ENCODE measurements around the gene STRA6.

Gene STRA6

GRCh38 chr15:74227968-74228722 is 25.6 kb upstream of the STRA6 start:
- no peak for DNase-seq (ENCODE audit: low read depth in 2 of 2)

- no peak for DNase-seq (ENCODE audit: low read depth in 2 of 2)
Measured at GRCh38 chr15:74226761-74227540, 24.4 kb upstream of the STRA6 start.

- DNase-seq (ENCODE audit: low read depth in 2 of 2): no peak
Measured at GRCh38 chr15:74225928-74226327, 23.3 kb upstream of the STRA6 start.

GRCh38 chr15:74222240-74223119 is 19.9 kb upstream of the STRA6 start:
- DNase-seq (ENCODE audit: low read depth in 2 of 2): no peak

- no peak for DNase-seq (ENCODE audit: low read depth in 2 of 2)
Measured at GRCh38 chr15:74221399-74222239, 19.0 kb upstream of the STRA6 start.

- no peak for DNase-seq (ENCODE audit: low read depth in 2 of 2)
Measured at GRCh38 chr15:74220475-74221248, 18.1 kb upstream of the STRA6 start.

GRCh38 chr15:74217907-74218885 is 15.6 kb upstream of the STRA6 start:
- no peak for DNase-seq (ENCODE audit: low read depth in 2 of 2)

- no peak for DNase-seq (ENCODE audit: low read depth in 2 of 2)
Measured at GRCh38 chr15:74216949-74217348, 14.4 kb upstream of the STRA6 start.

- DNase-seq (ENCODE audit: low read depth in 2 of 2): no peak
Measured at GRCh38 chr15:74215958-74216357, 13.4 kb upstream of the STRA6 start.

GRCh38 chr15:74214324-74215021 is 11.9 kb upstream of the STRA6 start:
- DNase-seq (ENCODE audit: low read depth in 2 of 2): no peak

- no peak for DNase-seq (ENCODE audit: low read depth in 2 of 2)
Measured at GRCh38 chr15:74213858-74214284, 11.3 kb upstream of the STRA6 start.

GRCh38 chr15:74212494-74212893 is 9.9 kb upstream of the STRA6 start:
- no peak for DNase-seq (ENCODE audit: low read depth in 2 of 2)

- DNase-seq (ENCODE audit: low read depth in 2 of 2): no peak
Measured at GRCh38 chr15:74211656-74212055, 9.1 kb upstream of the STRA6 start.

GRCh38 chr15:74210729-74211128 is 8.1 kb upstream of the STRA6 start:
- no peak for DNase-seq (ENCODE audit: low read depth in 2 of 2)

GRCh38 chr15:74209997-74210671 is 7.5 kb upstream of the STRA6 start:
- DNase-seq (ENCODE audit: low read depth in 2 of 2): no peak

- no peak for DNase-seq (ENCODE audit: low read depth in 2 of 2)
Measured at GRCh38 chr15:74209560-74209958, 7.0 kb upstream of the STRA6 start.

- DNase-seq (ENCODE audit: low read depth in 2 of 2): no peak
Measured at GRCh38 chr15:74208901-74209559, 6.4 kb upstream of the STRA6 start.

- no peak for DNase-seq (ENCODE audit: low read depth in 2 of 2)
Measured at GRCh38 chr15:74208496-74208895, 5.9 kb upstream of the STRA6 start.

Measured in activated CD4-positive, alpha-beta T cell treated with anti-CD3 and anti-CD28 coated beads for 24 hours (primary cell).